HL-60 (cell line): ENCODE results near the gene DYRK3.
A peak's percentile ranks its signal among the peaks of the same experiment; 100 is the strongest.

Experiments used
- DNase-seq, 2 experiments: peaks; one replicate each; pipeline ENCODE4 v3.0.0-alpha.2; 2010 to 2020; ENCODE audit warnings: low read depth in 1 of 2, low spot score in 1 of 2
- H3K27ac ChIP-seq: fragments of 250-450 bp; sonication (Bioruptor Pico); replicated peaks from 2 replicates; pipeline ENCODE4 v1.5.1; 2020; ENCODE audit warnings: mild to moderate bottlenecking, moderate library complexity
- H3K27me3 ChIP-seq: fragments of 250-450 bp; sonication (Bioruptor Pico); 2 replicates; pipeline ENCODE4 v1.5.1; 2021; ENCODE audit warnings: mild to moderate bottlenecking, moderate library complexity; ENCODE audit not compliant: insufficient read depth, poor library complexity, severe bottlenecking
- H3K4me3 ChIP-seq: replicated peaks from 2 replicates; pipeline ENCODE4 v1.5.1; 2011; ENCODE audit warnings: mild to moderate bottlenecking, control low read depth, low read length; ENCODE audit not compliant: insufficient read depth
- GABPA ChIP-seq: IDR thresholded peaks from 2 replicates; pipeline ENCODE4 v1.6.1; 2012; ENCODE audit warnings: low read depth
- POLR2AphosphoS5 ChIP-seq: IDR thresholded peaks from 2 replicates; pipeline ENCODE4 v1.6.1; 2012; ENCODE audit warnings: low read depth
- REST ChIP-seq: IDR thresholded peaks from 2 replicates; pipeline ENCODE4 v1.6.1; 2012; ENCODE audit warnings: low read depth; ENCODE audit not compliant: insufficient replicate concordance
- SPI1 ChIP-seq: IDR thresholded peaks from 2 replicates; pipeline ENCODE4 v1.6.1; 2012; ENCODE audit warnings: low read depth, mild to moderate bottlenecking, borderline replicate concordance
- TF ChIP-seq, protein P1 (sequence below): IDR thresholded peaks from one replicate; pipeline ENCODE4 v1.5.1; 2011; ENCODE audit warnings: low read length, control low read depth, inconsistent platforms; ENCODE audit not compliant: insufficient read depth

The DYRK3 gene

GRCh38 chr1:206663832-206664652 is 28.7 kb downstream of the DYRK3 start:
- Histone ChIP-seq H3K4me3 (peak overlapping the region; percentile 31), H3K27me3 (no peaks in the 10 kb centered on the region), H3K27ac (no peak overlapping the region)
- DNase-seq: peak in 1 of 2 experiments; percentile 57
- TF ChIP-seq SPI1: no peak
- TF ChIP-seq, protein P1, sequence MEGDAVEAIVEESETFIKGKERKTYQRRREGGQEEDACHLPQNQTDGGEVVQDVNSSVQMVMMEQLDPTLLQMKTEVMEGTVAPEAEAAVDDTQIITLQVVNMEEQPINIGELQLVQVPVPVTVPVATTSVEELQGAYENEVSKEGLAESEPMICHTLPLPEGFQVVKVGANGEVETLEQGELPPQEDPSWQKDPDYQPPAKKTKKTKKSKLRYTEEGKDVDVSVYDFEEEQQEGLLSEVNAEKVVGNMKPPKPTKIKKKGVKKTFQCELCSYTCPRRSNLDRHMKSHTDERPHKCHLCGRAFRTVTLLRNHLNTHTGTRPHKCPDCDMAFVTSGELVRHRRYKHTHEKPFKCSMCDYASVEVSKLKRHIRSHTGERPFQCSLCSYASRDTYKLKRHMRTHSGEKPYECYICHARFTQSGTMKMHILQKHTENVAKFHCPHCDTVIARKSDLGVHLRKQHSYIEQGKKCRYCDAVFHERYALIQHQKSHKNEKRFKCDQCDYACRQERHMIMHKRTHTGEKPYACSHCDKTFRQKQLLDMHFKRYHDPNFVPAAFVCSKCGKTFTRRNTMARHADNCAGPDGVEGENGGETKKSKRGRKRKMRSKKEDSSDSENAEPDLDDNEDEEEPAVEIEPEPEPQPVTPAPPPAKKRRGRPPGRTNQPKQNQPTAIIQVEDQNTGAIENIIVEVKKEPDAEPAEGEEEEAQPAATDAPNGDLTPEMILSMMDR: peak; percentile 66
- TF ChIP-seq POLR2AphosphoS5: no peak
- no peak for TF ChIP-seq REST
- TF ChIP-seq GABPA: no peak

DNA sequence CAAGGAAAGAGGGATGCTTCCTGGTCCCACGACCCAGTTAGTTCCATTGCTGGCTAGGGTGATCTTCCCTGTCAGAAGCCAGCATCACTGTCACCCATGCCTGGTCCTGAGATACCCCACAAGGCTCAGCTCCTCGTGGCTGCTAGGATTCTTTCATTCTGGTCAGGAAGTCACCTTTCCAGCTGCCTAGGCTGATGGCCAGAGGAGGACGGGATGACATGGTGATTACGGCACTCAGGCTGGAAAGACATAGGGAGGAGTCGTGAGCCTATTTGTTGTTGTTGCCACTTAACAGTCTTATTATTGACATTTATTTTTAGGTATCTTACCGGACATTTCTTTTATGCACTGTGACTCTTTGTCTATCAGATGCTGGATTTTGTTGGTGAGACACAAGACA is 29.4 kb downstream of the DYRK3 start:
- DNase-seq: no peak
- Histone ChIP-seq H3K27me3 (no peaks in the 10 kb centered on the region), H3K27ac (no peak overlapping the region), H3K4me3 (no peak overlapping the region)
- TF ChIP-seq SPI1 (no peak), GABPA (no peak)

DNA sequence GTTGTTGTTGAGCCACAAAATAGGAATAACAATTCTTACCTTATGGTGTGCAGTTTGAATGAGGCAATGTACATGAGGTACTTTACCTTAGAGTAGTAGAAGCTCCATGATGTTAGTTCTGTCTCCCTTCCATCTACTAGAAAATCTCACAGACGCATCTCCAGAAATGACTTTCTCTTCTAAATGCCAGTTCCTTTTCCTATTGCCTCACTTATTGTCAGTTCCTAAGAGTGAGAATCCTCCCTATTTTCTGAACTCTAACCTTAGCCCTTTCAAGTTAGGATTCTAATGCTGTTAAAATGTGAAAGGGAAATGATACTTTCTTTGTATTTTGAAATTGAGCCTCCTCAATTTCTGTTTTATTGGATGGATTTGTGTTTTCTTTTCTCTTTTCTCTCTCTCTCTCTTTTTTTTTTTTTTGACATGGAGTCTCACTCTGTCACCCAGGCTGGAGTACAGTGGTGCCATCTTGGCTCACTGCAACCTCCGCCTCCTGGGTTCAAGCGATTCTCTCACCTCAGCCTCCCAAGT is 30.8 kb downstream of the DYRK3 start:
- Histone ChIP-seq H3K4me3 (no peak overlapping the region), H3K27ac (no peak overlapping the region), H3K27me3 (no peaks in the 10 kb centered on the region)
- no peak for DNase-seq
- TF ChIP-seq POLR2AphosphoS5 (no peak), GABPA (no peak), SPI1 (no peak), REST (no peak)
- TF ChIP-seq, protein P1: no peak

- DNase-seq: no peak
- Histone ChIP-seq H3K4me3 (no peak overlapping the region), H3K27ac (no peak overlapping the region), H3K27me3 (no peaks in the 10 kb centered on the region)
- no peak for TF ChIP-seq POLR2AphosphoS5
- TF ChIP-seq, protein P1: no peak
- no peak for TF ChIP-seq SPI1
- TF ChIP-seq REST: no peak
- TF ChIP-seq GABPA: no peak
Observed at GRCh38 chr1:206666954-206667665, 31.8 kb downstream of the DYRK3 start.
